NOMO-1 (cell line): Measurements from ENCODE around the gene KRT75.
"Not testable (repeated sequence)": the region's sequence is repeated elsewhere in the genome, so short reads cannot be mapped to it uniquely, and the experiment has no call there.

Experiments
- DNase-seq, 2 experiments: peaks; one replicate each; lab custom pipeline; 2025; ENCODE audit not compliant: unreplicated experiment in 2 of 2; lab: John Stamatoyannopoulos, UW

KRT75 gene

DNA sequence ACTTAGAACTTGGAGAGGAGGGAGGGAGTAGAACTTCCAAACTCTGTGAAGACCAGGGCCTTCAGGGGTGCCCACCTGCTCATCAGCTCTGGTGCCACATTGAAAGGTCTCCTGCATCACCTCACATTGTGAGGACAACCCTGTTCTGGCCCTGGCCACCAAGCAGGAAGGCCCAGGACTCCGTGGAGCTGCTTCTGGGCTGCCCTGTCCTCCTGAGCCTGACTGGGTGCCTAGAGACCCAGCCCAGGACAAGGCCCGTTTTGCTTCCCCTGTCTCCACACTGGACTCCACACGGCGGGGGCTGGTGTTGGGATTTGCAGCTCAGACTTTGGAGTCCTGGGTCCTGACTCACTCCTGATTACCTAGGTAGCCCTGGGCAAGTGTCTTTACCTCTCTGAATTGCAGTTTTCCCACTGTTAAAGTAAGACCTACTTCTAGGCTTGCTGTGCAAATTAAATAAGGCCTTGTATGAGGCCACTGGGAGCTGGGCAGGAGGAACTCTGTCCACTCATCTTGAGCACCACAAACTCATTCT is 15.5 kb downstream of the KRT75 start:
- no peak for DNase-seq

DNA sequence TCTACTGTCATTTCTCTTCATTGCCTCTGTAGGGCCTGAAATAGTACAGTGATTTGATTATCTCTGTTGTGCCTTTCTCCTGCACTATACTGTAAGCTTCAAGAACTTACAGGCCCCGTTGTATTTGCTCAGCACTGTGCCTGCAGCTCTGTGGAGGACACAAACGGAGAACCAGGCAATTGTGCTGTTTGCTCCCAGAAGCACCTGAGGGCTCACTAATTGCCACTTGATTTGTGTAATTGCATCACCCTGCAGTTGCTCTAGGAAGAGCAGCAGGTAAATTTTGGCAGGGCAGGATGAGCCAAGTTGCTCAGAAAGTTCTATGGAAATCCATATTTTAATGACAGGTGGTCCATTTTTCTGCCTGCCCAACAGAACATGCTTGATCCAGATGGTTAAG is 16.4 kb downstream of the KRT75 start:
- DNase-seq: no peak

DNA sequence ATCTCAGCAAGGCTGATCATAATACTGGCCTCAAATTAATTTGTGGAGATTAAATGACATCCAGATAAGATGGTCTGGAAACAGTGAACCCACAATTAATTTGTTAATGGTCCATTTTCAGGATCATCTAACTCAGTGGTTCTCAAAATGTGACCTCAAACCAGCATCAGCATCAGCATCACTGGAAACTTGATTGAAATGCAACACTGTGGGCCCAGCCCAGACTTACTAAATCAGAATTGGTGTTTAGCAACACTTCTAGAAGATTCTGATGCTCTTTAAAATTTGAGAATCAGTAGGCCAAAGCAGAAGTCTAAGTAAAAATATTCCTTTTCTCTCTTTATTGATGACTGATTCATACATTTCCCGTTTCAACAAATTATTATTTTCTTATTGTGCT is 17.4 kb downstream of the KRT75 start:
- DNase-seq: no peak

DNA sequence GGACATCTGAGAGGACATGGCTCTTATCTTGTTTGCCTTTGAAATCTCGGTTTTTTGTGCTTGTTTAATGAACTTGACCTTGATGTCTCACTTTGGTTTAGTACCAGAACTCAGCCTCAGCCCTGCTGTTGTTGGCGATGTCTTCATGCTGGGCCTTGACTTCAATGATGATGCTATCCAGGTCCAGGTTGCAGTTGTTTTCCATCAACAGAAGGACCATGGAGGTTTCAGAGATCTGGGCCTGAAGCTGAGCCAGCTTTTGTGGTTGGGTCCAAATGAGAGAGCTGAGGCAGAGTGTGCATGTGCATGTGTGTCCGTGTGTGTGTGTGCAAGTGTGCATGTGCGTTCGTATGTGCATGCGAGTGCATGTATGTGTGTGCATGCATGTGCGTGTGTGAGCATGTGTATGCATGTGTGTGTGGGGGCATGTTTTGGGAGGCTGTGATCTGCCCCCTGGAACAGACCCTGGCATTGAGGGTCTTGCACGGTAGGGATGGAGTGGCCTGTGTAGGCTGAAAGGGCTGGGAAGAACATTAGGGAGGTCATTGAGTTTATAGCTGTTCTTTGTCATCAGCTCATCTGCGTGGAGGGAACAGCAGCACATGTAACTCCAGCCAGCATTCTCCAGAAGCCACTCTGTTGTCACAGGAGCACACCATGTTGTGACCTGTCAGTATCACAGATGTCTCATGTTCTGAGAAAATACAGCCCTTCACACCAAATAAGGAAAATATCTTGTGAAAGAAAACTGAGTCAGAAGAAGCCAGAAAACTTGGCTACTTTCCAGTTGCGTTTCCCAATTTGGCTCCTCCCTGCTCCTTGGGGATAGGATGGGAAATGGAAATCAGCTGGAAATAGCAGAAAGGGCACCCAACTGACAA is 18.1 kb downstream of the KRT75 start:
- no peak for DNase-seq

DNA sequence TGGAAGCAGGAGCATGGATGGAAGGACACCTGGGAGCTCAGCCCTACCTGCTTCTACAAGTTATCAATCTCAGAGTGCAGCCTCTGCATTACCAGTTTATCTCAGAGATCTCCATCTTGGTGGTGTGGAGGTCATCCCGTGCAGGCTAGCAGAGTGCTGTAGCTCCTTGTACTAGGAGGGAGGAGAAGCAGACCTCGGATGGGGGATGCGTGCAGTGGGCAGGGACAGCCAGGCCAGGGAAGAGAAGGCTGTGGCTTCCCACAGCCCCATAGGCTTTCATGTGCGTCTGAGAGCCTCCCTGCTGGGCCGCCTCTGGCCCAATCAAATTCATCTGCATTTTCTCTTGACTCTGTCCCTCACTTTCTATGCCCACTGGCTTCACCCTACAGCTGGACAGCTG is 19.2 kb downstream of the KRT75 start:
- DNase-seq: no peak

DNA sequence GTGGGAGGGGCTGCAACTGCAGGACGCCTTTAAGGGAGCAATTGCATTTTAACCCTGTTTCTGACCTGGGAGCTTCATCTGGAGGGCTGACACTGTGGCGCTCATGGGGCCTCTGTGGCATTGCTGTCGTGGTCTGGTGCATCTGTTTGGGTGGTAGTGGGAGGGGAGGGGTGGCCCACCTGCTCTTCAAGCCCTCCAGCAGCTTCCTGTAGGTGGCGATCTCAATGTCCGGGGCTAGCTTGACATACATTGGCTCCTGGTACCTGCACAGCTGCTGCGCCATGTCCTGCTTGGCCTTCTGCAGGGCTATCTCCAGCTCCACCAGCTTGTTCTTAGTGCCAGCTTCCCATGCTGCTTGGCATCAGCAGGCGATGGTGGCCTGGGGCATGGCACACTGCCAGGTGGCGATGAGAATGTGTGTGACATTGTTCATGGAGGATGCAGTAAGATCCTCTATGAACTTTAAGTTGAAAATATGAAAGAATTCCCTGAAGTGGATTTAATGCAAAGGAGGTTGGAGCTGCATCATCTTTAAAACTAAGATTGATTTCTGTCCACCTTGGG is 20.3 kb downstream of the KRT75 start:
- DNase-seq: no peak

DNA sequence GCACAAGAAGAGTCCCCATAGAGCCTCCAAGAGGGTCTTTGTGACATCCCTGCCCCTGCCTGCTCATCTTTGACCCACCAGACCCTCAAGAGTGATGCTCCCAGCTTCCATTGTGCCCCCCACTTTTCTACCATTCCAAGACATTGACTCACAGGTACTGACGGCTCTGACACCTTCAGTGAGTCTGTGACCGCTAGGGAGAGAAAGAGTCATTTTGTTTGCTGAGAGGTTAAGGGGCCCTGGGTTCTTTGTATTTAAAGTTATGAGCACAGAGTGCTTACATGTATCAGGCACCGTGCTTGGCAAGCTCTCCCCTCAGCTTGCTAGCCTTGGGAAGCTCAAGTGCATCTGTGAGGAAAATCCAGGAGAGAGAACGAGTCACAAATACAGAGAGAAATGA is 21.0 kb downstream of the KRT75 start:
- DNase-seq: no peak

DNA sequence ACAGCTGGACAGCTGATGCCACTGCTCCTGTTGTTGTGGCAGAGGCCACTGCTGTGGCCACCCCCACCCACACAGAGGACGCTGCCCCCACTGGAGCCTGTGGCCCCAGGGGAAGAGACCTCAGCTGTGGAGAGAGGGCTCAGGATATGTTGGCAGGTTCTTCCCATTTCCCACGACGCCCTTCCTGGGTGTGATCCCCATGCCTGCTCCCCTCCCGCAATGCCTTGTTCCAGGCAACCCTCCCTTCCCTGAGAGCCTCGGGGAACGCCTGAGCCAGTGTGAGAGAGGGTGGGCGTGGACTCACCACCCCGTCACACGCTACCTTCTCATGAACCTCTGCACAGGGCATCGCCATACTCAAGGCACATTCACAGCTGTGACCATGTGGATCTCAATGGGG is 22.4 kb downstream of the KRT75 start:
- DNase-seq: no peak

DNA sequence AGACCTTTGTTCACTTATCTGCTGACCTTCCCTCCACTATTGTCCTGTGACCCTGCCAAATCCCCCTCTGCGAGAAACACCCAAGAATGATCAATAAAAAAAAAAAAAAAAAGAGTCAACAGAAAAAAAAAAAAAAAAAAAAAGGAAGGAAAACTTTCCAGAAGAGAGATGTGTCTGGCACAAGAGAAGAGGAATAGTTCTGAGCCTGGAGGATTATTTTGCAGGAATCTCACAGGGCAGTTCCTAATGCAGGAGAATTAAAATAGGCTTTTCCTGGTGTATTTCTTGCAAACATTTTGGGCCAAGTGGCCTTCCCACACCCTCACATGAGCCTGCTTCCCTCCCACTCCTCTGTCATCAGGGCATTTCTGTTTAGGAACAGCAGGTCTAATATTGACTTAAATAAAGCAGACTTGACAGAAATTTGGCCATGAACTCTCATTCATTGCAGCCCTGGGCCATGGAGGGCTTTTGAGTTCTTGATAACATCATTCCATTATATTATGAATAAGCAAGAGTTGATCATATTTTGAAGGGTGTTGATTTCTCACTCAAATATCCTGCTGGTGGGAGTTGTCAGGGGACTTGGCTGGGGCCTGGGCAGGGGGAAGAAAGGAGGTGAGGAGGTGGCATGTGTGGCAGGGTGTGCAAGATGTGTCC is 23.5 kb downstream of the KRT75 start:
- not testable (repeated sequence) for DNase-seq

DNA sequence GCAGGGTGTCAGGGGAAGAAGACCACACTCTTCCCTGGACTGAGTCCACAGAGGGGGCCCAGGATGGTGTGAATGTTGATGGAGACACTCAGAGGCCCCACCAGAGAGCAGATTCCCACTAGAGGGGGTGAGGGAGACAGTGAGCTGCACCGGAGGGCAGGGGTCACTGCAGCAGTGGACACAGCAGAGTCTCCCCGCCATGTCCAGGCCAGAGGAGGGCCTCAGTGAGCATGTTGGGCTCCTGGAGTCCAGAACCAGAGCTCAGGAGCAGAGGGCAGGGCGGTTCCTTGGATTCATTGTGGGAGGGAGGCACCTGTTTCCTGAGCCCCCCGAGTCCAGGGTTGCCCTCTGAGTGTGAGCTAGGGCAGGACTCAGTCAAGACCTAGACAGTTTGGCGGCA is 26.3 kb downstream of the KRT75 start:
- no peak for DNase-seq

DNA sequence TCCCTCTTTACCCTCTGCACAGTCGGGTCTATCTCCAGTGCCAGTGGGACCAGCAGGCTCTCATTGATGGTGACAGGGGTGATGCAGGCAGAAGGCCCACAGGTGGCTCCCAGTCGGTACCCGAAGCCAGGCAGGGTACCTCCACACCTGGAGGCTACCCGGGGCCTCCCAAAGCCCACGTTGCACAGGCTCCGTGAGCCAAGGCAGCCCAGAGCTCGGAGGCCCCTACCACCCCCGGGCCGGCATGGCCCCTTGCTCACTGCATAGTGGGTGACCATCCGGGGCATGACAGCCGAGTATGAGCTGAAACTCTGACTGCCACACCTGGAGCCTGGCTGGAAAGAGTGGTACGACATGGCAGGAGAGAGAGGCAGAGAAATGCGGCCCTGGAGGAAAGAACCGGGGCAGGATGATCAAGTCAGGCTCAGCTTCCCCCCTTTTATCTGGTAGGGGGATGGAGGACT is 28.2 kb downstream of the KRT75 start, which contains the start of gene KRT82:
TSS of gene KRT82 (minus strand) at position 414 of the 464 bp plus-strand sequence. CDS start at position 356, 58 bp downstream.
- DNase-seq: no peak

DNA sequence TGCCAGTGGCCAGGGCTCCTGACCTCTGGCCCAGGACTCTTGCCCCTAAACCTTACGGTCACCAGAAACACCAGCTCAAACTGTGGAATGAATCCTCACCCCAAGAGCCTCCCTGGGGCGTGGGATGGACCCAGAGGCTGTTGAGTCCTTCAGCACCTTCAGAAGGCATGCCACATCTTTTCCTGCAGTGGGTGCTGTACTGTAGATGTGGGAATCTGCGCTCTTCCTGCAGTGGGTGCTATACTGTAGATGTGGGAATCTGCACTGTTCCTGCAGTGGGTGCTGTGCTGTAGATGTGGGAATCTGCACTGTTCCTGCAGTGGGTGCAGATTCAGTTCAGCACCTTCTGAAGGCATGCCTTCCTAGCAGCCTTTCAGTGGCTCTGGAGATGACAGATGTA is 29.2 kb downstream of the KRT75 start:
- no peak for DNase-seq

DNA sequence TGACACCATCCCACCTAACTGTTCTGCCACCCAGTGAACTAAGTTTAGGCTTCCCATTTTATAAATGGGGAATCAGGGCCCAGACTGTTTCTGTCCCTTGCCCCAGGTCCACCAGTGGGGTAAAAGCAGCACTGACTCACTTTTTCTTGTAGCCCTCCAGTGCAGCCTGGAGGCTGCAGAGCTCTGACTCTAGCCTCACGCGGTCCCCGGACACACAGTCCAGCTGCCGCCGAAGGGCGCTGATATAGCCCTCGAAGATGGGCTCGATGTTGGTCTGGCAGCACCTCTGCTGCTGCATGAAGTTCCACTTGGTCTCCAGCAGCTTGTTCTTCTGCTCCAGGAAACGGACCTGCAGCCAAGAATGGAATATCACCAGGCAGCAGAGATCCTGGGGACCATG is 30.6 kb downstream of the KRT75 start:
- DNase-seq: no peak

DNA sequence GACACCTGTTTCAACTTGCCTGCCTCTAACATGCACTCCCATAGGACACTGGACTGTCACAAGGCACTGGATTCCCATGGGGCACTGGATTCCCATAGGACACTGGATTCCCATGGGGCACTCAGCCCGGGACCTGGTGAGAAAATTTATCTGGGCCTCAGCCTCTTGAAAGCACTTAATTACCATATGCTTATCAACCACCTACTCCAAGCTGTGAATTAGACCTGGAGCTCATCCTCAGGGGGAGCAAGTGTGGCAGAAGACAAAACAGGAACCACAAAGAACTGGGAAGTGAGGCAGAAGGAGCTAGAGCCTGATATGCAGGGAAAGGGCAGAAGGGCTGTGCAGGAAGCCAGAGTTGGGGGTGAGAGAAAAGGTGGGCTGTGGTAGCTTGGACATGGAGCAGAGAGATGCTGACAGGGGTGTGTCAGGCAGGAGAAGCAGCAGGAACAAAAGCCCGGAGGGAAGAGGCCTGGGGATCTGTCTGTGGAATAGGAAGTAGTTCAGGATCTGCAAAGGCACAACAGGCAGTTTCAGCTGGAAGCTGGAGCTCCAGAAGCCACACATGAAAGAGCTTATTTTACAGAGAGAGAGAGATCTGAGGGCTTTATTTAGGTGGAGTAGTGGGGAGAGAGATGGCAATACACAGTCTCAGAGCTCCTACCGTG is 31.2 kb downstream of the KRT75 start:
- no peak for DNase-seq

DNA sequence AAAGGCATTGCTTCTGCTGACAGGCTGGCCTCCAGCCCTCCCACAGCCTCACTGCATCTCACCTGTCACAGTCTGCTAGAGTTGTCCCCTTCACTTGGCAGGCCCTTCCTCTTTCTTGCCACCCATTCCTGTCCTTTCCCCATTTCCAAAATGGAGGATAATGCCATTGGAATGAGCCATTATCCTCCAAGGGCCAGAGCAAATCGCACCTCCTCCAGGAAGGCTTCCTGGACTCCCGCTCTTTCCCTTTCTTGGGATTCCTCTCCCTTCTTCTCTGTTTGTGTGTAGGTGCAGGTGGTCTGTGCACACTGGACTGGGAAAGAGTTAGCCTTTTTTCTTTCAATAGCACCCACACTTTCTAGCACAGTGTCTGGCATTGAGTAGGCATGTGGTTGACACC is 31.8 kb downstream of the KRT75 start:
- no peak for DNase-seq

DNA sequence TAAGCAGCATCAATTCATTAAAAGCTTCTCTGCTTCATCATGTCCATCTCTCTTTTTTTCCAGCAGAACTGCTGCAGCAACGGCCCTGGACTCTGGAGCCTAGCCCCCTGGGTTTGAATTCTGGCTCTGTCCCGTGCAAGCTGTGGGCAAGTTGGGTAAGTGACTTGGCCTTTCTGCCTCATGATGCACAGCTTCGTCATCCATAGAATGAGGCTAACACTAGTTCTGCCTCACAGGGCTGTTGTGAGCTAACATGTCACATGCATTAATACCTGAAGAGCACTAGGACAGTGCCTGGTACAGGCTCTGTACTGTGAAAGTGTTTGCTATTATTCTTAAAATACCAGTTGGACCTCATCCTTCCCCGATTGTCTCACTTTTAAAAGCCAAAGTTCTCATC is 32.2 kb downstream of the KRT75 start:
- no peak for DNase-seq

DNA sequence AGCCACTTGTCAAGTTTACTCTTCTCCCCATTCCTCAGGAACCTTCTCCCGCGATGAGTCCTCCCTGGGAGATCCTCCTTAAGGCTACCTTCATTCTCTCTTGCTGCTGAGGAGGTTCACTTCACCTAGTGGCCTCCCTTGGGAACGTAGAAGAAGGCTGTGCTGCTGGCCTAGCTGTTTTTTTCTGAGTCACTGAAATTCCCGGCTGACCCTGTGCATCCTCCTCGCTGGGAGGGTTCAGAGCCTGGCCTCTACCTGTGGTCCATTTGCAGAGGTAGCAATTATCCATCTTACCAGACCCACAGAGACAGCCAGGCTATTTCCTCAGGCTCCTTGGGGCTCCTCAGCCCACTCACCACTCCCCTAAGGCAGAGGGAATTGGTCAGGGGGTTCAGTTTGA is 32.6 kb downstream of the KRT75 start:
- no peak for DNase-seq

DNA sequence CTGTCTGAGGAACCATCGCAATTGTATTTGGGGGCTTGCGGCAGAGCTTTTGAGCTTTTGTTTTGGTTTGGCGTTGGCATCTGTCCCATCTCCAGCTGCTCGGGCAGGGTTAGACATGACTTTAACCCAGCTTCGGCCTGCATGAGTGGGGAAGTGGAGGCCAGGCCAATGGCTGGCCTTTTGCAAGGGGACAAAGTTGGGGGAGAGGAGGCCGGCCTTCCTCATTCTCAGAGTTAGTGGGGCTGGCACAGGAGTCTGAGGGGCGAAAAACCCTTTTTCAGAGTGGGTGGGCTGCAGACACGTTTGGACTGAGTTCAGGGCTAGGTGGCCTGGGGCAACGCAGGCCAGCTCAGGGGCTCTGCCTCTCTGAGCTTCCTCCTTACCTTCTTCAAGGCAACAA is 33.3 kb downstream of the KRT75 start:
- DNase-seq: no peak

DNA sequence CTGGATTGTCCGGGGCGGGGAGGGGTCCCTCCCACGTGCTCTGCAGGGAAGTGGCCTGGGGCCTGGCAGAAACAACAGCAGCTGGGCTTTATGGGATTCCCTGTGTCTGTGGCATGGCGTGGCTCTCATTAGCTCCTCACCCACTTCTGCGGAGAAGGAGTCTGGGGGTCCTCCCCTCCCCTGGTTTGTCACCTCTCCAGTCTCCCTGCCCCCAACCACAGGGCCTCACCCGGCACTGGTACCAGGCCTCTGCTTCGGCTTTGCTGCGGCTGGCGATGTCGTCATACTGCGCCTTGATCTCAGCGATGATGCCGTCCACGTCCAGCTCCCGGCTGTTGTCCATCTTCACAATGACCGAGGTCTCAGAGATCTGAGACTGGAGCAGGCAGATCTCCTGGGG is 34.4 kb downstream of the KRT75 start:
- no peak for DNase-seq

DNA sequence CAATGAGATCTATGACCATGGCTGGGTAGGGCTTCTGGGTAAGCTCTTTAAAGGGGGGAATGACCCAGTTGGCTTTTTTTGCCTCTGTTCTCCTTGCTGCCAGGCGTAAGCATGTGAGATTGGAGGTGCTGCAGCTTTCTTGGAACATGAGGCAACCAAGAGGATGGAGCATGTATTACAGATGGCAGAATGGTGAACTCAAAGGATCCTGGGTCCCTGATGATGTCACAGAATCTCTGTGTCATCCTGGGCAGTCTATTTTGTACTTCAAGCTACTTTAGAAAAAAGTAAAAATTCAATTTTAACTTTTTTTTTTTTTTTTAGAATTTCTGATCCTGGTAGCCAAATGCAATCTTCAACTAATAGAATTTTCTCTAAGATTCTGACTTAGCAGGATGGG is 36.0 kb downstream of the KRT75 start:
- no peak for DNase-seq

DNA sequence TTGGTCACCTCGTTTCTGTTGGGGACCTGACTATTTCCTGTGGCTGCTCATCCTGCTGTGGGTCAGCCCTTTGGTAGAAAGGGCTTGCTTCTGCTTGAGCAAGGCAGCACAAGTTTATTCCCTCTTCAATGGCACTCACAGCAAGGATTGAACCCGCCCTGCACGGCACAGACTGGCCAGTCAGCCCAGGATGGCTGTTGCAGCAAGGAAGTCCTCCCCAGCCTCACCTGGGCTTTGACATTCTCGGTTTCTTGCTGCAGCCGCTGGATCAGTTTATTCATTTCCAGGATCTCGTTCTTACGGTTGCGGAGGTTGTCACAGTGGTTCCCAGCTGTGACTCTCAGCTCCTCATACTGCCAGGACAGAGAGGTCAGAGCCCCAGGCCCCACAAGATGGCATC is 37.5 kb downstream of the KRT75 start:
- DNase-seq: no peak
